Activated CD4-positive, alpha-beta T cell treated with anti-CD3 and anti-CD28 coated beads for 24 hours (primary cell): ENCODE data around the gene DGCR8.

Experiments used
- DNase-seq, 2 donors: peaks; one replicate each; pipeline ENCODE4 v3.0.0-alpha.2; 2020; ENCODE audit warnings: low read depth in 2 of 2

Gene DGCR8

GRCh38 chr22:20089977-20090729, 10.1 kb downstream of the DGCR8 start:
- no peak for DNase-seq

- DNase-seq: no peak
Observed at GRCh38 chr22:20090730-20091240, 10.7 kb downstream of the DGCR8 start.

GRCh38 chr22:20091690-20092476, 11.8 kb downstream of the DGCR8 start:
- DNase-seq: no peak

GRCh38 chr22:20092477-20092854, 12.4 kb downstream of the DGCR8 start:
- no peak for DNase-seq

- no peak for DNase-seq
Observed at GRCh38 chr22:20093418-20094196, 13.6 kb downstream of the DGCR8 start.

GRCh38 chr22:20094197-20094807, 14.3 kb downstream of the DGCR8 start:
- no peak for DNase-seq

- DNase-seq: peak in 1 of 2 donors; percentile 29
Observed at GRCh38 chr22:20095521-20095920, 15.5 kb downstream of the DGCR8 start.

- DNase-seq: no peak
Observed at GRCh38 chr22:20096574-20097420, 16.8 kb downstream of the DGCR8 start.

- no peak for DNase-seq
Observed at GRCh38 chr22:20099099-20099711, 19.2 kb downstream of the DGCR8 start.

GRCh38 chr22:20101638-20102037, 21.6 kb downstream of the DGCR8 start:
- DNase-seq: no peak

- DNase-seq: no peak
Observed at GRCh38 chr22:20102203-20102780, 22.3 kb downstream of the DGCR8 start.

GRCh38 chr22:20105456-20106204, 25.6 kb downstream of the DGCR8 start:
- no peak for DNase-seq

- no peak for DNase-seq
Observed at GRCh38 chr22:20106205-20106848, 26.3 kb downstream of the DGCR8 start.

GRCh38 chr22:20106849-20107237, 26.8 kb downstream of the DGCR8 start:
- DNase-seq: no peak

GRCh38 chr22:20107471-20107901, 27.4 kb downstream of the DGCR8 start:
- DNase-seq: no peak

- no peak for DNase-seq
Observed at GRCh38 chr22:20107951-20108756, 28.1 kb downstream of the DGCR8 start.

- DNase-seq: no peak
Observed at GRCh38 chr22:20108757-20109230, 28.8 kb downstream of the DGCR8 start.
